Mononuclear cell (primary cell): ENCODE measurements around the gene KCNF1. TPM values are rescaled to one million over a fixed set of nuclear protein-coding genes. Genes with fewer than 3 reads are reported as not detected.

Experiments used
- H3K27me3 ChIP-seq: 2 replicates; pipeline ENCODE4 v1.6.0; 2011; ENCODE audit warnings: low read length, control low read depth; ENCODE audit not compliant: insufficient read depth
- H3K4me1 ChIP-seq: 2 replicates; pipeline ENCODE4 v1.5.1; 2011; ENCODE audit warnings: mild to moderate bottlenecking, low read length, control low read depth; ENCODE audit not compliant: insufficient read depth
- H3K4me3 ChIP-seq: 2 replicates; pipeline ENCODE4 v1.5.1; 2011; ENCODE audit warnings: mild to moderate bottlenecking, low read length, moderate library complexity
- H3K9me3 ChIP-seq: 2 replicates; pipeline ENCODE4 v1.5.1; 2011; ENCODE audit warnings: low read depth, mild to moderate bottlenecking, control low read depth, low read length
- total RNA-seq: library from RNA; depleted of rRNA; stranded (reverse); fragments of >200 nt; gene quantifications from one replicate; pipeline ENCODE4 v1.2.3, GENCODE V29; 2012

The KCNF1 gene
- total RNA-seq, 1 donor = not detected

DNA sequence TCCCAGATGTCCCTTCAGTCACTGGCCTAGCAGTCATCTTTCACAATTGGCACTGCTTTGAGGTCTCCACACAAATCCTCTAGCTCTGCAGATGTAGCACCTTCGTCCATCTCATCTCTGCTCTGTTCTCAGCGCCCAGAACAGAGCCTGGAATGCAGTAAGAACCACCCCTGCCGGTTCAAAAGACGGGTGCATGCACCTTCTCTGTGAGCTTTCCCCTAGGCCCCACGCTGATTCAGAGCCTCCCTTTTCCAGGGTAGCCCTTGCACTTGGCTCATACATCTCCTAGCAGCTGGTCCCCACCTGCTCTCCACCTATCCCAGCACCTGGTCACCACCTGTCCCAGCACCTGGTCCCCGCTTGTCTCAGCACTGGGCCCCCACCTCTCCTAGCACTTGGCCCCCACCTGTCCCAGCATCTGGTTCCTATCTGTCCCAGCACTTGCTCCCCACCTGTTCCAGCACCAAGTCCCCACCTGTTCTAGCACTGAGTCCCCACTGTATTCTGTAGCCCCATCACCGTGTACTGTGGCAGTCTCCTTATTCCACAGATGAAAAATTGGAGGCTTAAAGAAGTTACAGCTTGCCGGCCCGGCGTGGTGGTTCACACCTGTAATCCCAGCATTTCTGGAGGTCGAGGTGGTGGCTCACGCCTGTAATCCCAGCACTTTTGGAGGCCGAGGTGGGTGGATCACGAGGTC lies 4.7 kb upstream of the KCNF1 start:
- no peaks in the 10 kb centered on the region for H3K9me3 ChIP-seq
- H3K4me1 ChIP-seq = no peaks in the 10 kb centered on the region
- H3K4me3 ChIP-seq = no peak overlapping the region
- H3K27me3 ChIP-seq = peaks cover 20% of the 10 kb centered on the region

DNA sequence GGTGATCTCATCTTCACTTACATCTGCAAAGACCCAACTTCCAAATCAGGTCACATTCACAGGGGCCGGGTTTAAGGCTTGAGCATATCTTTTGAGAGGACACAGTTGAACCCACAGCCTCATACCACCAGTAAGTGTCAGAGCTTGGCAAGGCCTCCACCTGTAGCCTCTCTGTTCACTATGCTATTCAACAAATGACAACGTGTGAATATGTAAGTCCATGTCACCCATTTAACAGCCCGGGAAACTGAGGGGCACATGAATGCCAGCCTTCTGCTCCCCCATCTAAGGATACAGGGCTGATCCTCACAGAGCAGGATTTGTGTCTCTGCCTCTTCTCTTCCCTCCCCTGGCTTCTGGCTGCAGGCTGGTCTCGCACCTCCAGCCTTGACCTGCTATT lies 3.5 kb upstream of the KCNF1 start:
- H3K4me3 ChIP-seq = no peak overlapping the region
- no peaks in the 10 kb centered on the region for H3K9me3 ChIP-seq
- H3K4me1 ChIP-seq = no peaks in the 10 kb centered on the region
- peaks cover 25% of the 10 kb centered on the region for H3K27me3 ChIP-seq

DNA sequence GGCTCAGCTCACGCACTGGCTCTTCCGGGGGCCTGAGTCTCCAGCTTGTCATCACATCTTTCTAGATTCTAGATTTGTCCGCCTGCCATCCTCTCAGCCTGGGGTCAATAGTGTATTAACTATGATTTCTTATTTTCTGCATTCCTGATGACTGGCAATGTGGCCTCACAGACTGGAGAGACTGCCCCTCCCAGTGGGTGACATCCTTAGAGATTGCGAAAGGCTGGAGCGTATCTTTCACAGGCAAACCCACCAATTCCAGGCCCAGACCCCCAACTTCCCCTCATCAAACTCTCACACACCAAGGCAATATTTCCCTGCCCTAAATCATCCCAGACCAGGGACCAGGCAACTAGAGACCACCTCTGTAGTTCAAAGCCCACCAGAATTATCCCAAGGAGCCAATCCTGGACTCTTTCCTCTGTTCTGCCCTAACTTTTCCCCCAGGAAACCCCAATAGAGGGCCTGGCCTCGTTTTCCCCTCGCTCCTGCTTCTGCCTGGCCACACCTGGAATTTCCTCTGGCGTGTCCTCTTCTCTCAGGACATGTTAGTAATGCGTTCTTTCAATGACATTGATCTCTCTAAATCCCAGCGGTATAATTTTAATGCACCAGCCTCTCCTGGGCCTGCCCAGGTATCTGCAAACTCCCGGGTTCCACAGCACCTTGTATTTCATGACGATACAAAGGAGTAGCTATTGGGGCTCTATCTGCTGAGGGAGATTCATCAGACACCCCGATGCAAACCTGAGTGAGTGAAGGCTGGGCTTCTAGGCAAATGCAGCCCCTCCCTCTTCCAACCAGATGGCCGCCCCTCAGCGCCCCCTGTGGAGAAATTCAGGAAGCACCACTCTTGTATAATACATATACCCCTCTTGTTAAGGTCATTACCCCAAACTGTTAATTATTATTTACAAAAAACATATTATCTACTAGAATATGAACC lies 2.4 kb upstream of the KCNF1 start:
- Histone ChIP-seq H3K27me3 (peaks cover 25% of the 10 kb centered on the region), H3K9me3 (no peaks in the 10 kb centered on the region), H3K4me1 (no peaks in the 10 kb centered on the region), H3K4me3 (no peak overlapping the region)

DNA sequence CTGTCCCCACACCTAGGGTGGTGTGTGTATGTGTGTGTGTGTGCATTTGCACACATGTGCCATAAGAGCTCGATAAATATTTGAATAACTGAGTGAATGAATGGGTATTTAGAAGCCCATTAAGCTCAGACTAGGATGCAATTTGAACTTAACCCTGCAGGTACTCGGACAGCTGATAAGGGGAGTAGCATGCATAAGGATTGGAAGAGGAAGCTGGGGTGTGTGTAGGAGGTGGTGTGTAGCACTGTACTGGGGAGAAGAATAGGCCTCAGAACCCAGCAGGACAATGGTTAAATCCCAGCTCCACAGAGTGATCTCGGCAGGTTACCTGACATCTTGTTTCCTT lies 1.8 kb upstream of the KCNF1 start:
- H3K9me3 ChIP-seq = no peaks in the 10 kb centered on the region
- H3K27me3 ChIP-seq = peaks cover 25% of the 10 kb centered on the region
- no peak overlapping the region for H3K4me3 ChIP-seq
- H3K4me1 ChIP-seq = no peaks in the 10 kb centered on the region

DNA sequence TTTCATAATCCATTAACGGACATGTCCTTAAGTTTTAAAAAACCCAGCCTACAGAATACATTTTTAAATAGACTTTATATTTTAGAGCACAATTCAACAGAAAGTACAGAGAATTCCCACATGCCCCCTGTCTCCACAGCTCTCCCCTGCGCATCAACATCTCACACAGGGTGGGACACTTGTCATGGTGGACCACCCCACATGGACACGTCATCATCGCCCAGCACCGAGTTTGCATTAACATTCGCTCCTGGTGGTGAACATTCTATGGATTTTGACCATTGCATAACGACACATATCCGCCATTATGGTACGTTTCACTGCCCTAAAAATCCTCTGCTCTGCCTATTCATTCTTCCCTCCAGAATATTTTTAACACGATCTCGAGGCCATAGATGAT lies 1.1 kb upstream of the KCNF1 start:
- peaks cover 25% of the 10 kb centered on the region for H3K27me3 ChIP-seq
- H3K4me1 ChIP-seq = no peaks in the 10 kb centered on the region
- H3K9me3 ChIP-seq = no peaks in the 10 kb centered on the region
- no peak overlapping the region for H3K4me3 ChIP-seq

DNA sequence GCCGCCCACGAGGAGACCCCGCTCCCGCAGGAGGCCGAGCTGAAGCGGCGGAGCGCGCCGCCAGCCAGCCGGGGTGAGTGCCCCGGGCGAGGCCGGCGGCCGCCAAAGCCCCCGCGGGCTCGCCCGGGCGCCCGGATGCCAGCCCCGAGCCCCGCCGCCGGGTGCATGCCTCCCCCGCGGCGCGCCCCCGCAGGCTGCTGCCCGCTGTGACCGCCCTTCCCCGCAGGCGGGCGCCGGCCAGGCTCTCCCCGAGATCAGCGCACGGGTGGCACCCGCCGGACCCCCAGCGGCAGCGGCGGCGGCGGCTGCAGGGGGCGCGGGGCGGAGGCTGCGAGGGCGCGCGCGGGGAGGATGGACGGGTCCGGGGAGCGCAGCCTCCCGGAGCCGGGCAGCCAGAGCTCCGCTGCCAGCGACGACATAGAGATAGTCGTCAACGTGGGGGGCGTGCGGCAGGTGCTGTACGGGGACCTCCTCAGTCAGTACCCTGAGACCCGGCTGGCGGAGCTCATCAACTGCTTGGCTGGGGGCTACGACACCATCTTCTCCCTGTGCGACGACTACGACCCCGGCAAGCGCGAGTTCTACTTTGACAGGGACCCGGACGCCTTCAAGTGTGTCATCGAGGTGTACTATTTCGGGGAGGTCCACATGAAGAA lies 470 bp downstream of the KCNF1 start:
- Histone ChIP-seq H3K4me1 (no peaks in the 10 kb centered on the region), H3K27me3 (peaks cover 25% of the 10 kb centered on the region), H3K9me3 (no peaks in the 10 kb centered on the region), H3K4me3 (no peak overlapping the region)

DNA sequence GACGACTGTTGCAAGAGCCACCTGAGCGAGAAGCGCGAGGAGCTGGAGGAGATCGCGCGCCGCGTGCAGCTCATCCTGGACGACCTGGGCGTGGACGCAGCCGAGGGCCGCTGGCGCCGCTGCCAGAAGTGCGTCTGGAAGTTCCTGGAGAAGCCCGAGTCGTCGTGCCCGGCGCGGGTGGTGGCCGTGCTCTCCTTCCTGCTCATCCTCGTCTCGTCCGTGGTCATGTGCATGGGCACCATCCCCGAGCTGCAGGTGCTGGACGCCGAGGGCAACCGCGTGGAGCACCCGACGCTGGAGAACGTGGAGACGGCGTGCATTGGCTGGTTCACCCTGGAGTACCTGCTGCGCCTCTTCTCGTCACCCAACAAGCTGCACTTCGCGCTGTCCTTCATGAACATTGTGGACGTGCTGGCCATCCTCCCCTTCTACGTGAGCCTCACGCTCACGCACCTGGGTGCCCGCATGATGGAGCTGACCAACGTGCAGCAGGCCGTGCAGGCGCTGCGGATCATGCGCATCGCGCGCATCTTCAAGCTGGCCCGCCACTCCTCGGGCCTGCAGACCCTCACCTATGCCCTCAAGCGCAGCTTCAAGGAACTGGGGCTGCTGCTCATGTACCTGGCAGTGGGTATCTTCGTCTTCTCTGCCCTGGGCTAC lies 1.2 kb downstream of the KCNF1 start:
- H3K4me3 ChIP-seq = no peak overlapping the region
- H3K9me3 ChIP-seq = no peaks in the 10 kb centered on the region
- peaks cover 25% of the 10 kb centered on the region for H3K27me3 ChIP-seq
- no peaks in the 10 kb centered on the region for H3K4me1 ChIP-seq

DNA sequence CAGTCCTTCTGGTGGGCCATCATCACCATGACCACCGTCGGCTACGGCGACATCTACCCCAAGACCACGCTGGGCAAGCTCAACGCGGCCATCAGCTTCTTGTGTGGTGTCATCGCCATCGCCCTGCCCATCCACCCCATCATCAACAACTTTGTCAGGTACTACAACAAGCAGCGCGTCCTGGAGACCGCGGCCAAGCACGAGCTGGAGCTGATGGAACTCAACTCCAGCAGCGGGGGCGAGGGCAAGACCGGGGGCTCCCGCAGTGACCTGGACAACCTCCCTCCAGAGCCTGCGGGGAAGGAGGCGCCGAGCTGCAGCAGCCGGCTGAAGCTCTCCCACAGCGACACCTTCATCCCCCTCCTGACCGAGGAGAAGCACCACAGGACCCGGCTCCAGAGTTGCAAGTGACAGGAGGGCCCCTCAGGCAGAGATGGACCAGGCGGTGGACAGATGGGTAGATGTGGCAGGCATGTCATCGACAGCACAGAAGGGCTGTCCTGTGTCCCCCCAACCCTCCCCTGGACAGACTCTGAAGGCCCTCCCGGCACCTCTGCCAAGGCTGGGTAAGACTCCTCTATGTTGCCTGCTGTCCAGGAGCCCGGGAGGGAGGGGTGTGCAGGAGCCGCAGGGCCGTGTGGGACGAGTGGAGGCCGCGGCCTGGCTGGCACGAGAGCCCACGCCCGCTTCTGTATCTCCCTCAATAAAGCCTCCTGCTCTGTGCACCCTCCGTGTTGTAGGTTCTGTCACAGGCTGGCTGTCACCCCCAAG lies 2.0 kb downstream of the KCNF1 start:
- Histone ChIP-seq H3K9me3 (no peaks in the 10 kb centered on the region), H3K27me3 (peaks cover 25% of the 10 kb centered on the region), H3K4me1 (no peaks in the 10 kb centered on the region), H3K4me3 (no peak overlapping the region)

DNA sequence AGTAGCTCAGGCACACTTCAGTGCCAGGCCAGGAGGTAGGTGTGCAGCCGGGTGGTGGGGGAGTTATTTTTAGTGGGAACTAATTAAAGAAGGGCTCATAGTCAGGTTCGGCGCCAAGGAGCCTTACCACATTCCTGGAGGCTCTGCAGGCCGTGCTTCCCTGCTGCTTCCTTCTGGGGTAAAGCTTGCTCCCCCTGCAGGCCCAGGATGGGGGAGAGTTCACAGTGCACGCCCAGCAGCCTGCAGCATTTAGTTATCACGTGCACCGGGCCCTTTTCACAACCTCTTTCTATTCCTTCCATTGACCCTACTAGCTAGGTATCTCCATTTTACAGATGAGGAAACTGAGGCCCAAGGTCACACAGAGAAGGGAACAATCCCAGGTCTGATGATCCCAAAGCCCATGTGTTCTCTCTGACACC lies 2.5 kb downstream of the KCNF1 start:
- H3K4me3 ChIP-seq = no peak overlapping the region
- no peaks in the 10 kb centered on the region for H3K9me3 ChIP-seq
- H3K4me1 ChIP-seq = no peaks in the 10 kb centered on the region
- H3K27me3 ChIP-seq = peaks cover 25% of the 10 kb centered on the region

DNA sequence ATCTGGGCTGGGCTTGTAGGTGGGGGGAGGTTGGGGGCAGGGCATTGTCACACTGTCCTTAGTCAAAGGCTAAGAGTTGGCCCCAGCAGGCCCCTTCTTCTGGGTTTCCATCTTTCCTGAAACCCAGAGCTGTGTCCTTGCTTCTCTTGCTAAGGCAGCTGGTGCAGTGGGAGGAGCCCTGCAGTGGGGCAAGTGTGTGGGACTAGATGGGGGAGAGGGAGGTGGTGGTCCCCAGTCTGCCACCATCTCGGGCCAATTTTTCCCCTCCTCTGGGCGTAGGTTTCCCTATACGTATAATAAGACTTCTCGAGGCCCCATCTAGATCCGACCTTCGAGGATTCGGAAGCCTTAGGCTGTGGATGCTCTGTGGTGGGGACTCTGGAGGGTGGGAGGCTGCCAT lies 3.5 kb downstream of the KCNF1 start:
- Histone ChIP-seq H3K27me3 (peaks cover 20% of the 10 kb centered on the region), H3K4me3 (no peak overlapping the region), H3K9me3 (no peaks in the 10 kb centered on the region), H3K4me1 (no peaks in the 10 kb centered on the region)

DNA sequence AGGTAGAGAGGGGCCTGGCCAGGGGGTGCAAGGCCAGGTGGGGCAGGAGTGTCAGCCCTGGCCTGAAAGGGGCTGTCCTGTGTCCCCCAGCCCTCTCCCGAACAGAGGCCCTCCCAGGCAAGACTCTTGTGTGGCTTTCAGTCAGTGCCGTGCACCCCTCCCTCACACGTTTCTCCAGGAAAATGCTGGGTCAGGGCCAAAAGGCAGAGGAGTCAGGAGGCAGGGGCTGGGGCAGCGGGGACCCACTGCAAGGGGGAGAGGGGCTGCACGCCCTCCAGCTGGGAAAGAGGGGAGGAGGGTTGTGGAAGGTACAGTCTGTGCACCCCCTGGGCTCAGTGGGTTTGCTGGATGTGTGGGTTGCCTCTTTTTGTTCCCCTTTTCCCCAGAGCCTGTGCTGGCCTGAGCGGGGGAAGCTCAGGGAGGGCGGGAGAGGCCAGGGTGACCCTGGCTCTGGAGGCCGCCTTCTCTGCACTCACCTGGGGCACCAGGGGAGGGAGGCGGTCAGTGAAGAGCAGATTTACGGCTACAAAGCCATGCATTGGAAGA lies 4.1 kb downstream of the KCNF1 start:
- Histone ChIP-seq H3K27me3 (peaks cover 14% of the 10 kb centered on the region), H3K4me1 (no peaks in the 10 kb centered on the region), H3K9me3 (no peaks in the 10 kb centered on the region), H3K4me3 (no peak overlapping the region)

DNA sequence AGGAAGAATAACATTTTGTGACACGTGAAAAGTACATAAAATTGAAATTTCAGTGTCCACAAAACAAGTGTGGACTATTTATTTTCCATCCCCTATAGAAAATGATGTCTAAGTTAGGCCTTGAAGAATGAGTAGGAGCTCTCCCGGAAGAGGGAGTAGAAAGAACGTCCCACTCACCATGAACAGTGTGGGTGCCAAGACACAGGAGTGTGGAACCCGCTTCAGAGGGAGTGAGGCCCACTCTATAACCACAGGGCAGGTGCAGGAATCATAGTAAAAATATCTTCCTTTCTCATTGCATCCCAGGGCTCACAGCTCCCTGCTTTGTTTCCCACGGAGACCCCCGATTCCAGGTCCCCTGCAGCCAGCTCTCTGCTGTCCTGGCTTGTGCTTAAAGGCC lies 5.2 kb downstream of the KCNF1 start:
- Histone ChIP-seq H3K27me3 (peaks cover 5% of the 10 kb centered on the region), H3K4me1 (no peaks in the 10 kb centered on the region)

DNA sequence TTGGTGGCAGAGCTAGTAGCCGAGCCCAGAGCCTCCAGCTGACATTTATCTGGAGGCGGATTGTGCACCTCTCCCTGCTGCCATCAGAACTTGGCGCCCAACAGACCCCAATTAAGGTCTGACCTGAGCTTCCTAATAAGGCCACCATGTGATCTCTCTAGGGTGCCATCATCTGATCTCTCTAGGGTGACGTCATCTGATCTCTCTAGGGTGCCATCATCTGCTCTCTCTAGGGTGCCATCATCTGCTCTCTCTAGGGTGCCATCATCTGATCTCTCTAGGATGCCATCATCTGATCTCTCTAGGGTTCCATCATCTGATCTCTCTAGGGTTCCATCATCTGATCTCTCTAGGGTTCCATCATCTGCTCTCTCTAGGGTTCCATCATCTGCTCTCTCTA lies 6.2 kb downstream of the KCNF1 start:
- Histone ChIP-seq H3K4me1 (no peaks in the 10 kb centered on the region), H3K27me3 (no peaks in the 10 kb centered on the region), H3K9me3 (no peaks in the 10 kb centered on the region), H3K4me3 (no peak overlapping the region)

More for the DNA sequence above, 5.2 kb downstream of the KCNF1 start:
- Histone ChIP-seq H3K4me3 (no peak overlapping the region), H3K9me3 (no peaks in the 10 kb centered on the region)
